ENCODE measurements around the gene OR8G1.
"Not testable (repeated sequence)": the region's sequence is repeated elsewhere in the genome, so short reads cannot be mapped to it uniquely, and the experiment has no call there.

The OR8G1 gene

DNA sequence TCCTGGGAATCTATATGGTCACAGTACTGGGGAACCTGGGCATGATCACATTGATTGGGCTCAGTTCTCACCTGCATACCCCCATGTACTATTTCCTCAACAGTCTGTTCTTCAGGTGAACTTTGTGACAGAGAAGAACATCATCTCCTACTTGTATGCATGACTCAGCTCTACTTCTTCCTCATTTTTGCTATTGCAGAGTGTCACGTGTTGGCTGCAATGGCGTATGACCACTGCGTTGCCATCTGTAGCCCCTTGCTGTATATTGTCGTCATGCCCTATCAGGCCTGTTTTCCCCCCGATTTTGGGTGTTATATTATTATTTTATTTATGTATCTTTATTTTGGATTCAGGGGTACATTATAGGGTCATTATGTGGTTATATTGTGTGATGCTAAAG is 2.4 kb upstream of the OR8G1 start:
- no peak for DNase-seq

DNA sequence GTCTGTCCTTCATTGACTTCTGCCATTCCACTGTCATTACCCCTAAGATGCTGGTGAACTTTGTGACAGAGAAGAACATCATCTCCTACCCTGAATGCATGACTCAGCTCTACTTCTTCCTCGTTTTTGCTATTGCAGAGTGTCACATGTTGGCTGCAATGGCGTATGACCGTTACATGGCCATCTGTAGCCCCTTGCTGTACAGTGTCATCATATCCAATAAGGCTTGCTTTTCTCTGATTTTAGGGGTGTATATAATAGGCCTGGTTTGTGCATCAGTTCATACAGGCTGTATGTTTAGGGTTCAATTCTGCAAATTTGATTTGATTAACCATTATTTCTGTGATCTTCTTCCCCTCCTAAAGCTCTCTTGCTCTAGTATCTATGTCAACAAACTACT is 9.0 kb downstream of the OR8G1 start:
- DNase-seq: not testable (repeated sequence)

DNA sequence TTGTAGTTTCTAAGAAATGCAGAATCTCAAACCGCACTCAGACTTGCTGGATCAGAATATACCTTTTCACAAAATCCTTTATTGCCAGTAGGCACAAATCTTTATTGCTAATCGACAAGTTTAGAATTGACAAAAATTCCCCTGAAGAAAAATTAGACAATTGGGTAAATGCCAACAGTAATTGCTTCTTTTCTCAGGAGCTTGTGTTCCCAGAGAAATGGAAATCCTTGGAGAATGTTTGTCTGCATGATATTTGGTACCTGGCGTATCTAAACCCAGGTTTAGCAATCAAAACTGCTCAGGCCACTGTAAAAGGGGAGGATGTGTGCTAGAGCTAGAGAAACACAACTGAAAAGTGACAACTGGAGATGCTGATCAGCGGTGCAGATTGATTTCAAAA is 15.2 kb downstream of the OR8G1 start, which contains the start of gene OR8G5:
OR8G5 (plus strand) TSS at position 301 of the 400 bp plus-strand sequence. CDS start 8,556 bp downstream, outside the sequence.
- no peak for DNase-seq

DNA sequence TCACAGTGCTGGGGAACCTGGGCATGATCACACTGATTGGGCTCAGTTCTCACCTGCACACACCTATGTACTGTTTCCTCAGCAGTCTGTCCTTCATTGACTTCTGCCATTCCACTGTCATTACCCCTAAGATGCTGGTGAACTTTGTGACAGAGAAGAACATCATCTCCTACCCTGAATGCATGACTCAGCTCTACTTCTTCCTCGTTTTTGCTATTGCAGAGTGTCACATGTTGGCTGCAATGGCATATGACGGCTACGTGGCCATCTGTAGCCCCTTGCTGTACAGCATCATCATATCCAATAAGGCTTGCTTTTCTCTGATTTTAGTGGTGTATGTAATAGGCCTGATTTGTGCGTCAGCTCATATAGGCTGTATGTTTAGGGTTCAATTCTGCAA is 24.1 kb downstream of the OR8G1 start:
- not testable (repeated sequence) for DNase-seq

DNA sequence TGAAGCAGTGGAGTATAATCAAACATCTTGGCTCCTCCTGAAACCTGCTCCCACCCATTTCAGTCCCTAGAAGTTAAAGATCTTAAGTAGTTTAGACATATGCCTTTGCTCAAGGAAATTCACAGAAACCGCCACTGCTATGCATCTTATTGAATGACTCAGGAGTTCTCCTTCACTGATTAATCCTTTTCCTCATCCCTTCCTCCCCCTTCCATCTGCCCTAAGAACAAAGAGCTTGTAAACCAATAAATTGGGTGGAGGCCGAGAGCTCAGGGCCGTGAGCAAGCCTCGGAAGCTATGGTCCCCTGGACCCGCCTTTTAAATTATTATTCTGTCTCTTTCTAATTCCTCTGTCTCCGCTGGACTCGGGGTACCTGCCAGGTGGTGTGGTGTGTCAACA is 30.0 kb downstream of the OR8G1 start:
- DNase-seq: not testable (repeated sequence)

DNA sequence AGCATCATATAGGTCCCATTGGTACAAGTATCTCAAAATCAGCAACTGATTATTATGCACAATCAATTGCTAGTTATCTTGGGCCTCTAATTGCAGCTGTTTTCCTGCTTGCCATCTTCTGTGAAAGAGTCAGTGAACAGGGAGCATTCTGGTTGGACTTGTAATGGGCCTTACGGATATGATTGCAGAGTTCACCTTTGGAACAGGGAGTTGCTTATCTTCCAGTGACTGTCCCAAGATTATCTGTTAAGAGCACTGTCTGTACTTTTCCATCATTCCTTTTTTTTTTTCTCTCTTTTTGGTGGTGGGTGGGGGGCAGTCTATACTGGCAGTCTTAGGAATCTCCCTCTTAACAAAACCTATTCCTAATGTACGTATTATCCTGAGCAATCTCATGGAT is 33.1 kb downstream of the OR8G1 start:
- DNase-seq: no peak

DNA sequence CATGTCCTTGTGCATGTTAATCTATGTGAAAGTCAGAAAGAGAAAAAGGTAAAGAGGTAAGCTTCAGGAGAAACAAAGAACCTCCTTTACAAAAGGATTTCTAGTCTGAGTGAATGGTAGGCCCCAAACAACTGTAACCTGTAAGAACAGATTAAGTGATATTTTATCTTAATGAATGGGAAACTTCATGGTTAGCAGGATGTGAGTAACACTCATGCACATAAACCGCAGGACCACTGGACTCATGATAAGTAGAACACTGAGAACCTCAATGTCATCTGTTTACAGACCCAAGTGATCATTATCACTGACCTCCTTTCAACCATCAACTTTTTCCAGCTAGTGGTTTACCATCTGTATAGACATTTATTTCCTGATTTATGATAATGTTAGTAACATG is 35.2 kb downstream of the OR8G1 start:
- DNase-seq: no peak

DNA sequence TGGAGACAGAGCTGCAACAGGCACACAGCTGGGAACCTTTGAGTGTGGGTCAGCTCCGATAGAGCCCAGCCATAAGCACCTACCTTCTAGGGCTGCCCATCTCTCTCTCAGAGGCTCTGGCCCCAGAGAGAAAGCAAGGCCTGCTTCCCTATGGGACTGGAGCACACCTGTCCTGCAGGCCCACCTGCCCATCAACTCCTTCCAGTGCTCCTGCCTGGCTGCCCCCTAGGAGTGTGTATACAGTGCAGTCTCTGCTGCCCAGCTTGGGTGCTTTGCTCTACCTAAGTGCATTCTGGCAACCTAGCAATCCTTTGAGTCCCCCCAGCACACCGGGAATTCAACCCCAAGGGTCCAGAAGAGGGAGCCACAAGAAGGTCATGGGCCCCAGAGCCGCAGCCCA is 36.3 kb downstream of the OR8G1 start:
- DNase-seq: no peak

DNA sequence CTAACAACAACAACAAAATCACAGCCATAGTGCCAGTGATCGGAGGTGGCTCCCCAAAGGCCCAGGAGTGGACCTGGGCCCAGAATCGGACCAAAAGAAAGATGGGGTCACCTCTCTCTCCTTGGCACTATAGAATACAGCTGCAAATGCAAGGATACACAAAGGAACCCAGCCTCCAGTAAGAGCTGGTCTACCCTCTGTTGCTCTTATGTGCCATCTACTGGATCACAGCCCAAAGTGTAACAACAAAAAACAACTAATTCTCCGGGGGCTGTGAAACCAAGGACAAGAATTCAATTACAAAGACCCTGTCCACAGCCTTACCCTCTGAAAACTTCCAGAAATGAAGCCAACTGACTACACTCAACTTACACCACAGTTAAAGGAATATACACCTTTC is 36.9 kb downstream of the OR8G1 start:
- no peak for DNase-seq

DNA sequence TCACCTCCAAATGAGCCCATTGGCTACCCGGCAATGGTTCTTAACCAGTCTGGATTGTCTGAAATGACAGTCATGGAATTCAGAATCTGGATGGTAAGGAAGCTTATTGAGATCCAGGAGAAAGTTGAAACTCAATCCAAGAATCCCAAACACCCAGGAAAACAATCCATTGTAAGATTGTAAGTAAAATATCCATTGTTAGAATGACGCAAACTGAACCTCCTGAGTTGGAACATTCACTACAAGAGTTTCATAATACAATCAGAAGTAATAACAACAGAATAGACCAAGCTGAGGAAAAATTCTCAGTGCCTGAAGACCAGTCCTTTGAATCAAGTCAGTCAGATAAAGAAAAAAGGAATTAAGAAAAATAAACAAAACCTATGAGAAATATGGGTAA is 37.4 kb downstream of the OR8G1 start:
- DNase-seq: no peak

DNA sequence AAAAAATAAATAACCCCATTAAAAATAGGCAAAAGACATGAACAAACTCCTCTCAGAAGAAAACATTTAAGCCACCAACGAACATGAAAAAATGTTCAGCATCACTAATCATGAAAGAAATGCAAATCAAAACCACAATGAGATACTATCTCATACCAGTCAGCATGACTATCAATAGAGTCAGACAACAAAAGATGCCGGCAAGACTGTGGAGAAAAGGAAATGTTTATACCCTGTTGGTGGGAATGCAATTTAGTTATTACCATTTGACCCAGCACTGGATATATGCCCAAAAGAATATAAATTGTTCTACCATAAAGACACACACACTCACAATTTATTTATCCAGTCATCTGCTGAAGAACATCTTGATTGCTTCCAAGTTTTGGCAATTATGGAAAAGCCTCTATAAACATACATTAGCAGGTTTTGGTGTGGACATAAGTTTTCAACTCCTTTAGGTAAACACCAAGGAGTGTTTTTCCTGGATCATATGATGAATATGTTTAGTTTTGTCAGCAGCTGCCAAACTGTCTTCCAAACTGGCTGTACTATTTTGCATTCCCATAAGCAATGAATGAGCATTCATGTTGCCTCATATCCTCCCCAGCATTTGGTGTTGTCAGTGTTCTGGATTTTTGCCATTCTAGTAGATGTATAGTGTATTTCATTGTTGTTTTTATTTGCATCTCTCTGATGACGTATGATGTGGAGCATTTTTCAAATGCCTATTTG is 44.9 kb downstream of the OR8G1 start:
- DNase-seq: no peak

DNA sequence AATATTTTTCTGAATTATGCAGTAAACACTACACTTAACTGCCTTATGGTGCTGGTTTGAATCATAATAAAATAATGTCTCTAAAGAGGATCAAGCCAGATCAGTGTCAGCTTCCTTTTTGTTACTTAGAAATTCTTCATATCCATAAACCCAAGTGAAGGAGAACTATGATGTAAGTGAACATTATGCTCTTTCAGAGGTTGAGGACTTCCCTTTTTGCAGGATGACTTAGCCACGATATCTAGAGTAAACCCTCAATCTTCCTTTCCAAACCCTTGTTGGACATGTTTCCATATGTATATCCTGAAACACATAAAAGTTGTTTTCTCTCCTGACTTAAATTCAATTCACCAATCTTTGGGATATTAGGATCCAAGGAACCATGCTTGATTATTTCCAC is 53.8 kb downstream of the OR8G1 start:
- no peak for DNase-seq

DNA sequence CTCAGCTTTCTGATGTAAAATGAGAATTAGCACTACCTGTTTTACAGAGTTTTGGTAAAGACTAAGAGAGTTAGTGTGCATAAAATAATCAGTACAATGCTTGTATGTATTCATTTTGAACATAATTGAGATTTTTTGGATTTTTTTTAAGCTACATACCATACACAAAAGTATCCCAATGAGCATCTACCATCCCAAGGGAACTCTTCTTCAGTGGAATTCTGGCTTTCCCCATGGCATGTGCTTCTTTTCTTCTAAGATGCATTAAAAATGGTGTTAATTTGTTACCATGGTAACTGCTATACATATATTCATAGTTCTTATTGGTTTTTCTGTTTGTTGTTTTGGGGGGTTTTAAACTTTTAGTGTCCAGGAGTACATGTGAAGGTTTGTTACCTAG is 55.1 kb downstream of the OR8G1 start:
- no peak for DNase-seq

DNA sequence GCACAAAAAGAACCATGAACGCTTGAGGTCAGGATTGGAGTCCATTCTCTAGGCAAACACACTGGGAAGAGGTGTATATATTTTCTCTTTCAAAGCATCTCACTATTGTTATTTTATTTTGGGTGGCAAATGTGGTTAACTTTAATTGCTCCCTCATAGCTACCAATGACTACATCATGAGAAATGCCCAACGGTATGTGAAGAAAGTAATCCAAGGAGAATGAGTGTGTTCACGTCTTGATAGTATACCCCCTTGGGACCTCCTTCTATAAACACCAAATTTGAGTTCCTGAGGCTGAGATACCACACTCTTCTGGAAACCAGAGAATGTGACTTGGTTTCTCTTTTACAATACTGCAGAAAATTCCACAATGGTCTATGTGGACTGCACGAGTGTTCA is 57.0 kb downstream of the OR8G1 start:
- no peak for DNase-seq

DNA sequence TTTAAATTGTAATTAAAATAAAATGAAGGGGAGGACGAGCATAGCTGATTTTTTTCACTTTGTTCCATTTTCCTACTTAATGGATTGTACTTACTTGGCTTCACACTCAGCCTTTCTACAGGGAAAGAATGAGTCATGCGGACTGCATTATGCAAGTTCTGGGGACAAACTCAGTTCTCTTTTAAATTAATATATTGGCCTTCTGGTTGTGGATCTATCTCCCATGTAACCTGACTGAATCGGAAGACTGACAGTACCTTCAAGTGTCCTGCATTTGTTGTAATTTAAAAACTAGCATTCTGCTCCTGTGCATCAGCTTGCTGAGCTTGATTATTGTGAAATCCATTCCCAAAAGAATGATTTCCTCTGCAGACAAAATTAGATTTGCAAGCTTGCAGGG is 60.7 kb downstream of the OR8G1 start:
- no peak for DNase-seq

DNA sequence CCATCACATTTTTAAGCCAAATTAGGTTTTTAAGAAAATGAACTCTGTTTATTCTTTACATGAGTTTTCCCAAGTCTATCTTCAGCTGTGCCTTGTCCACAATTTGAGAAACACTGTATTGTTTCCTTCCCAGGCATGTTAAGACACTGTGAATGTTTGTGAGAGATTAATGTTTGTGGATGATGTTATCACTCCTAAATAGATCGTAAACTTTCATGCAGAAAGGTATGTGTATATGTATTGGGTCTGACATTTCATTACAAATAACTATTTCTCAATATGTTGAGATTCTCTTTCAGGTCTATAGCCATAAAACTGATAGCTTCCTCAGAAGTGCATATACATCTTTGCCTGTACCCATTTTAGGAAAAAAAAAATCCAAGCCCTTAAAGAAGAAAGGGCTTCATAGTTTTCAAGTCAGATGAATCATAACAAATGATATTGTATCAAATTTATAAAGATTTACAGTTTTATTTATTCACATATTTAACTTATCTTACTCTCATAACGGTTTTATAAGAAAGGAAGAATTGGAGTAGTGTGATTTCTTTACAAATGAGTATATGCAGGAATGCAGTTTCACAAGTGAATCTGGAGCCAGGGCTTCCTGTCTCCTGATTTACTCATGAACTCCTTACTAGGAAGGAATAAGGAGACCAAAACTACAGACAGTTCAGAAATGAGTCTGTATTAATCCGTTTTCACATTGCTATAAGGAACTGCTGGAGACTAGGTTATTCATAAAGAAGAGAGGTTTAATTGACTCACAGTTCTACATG is 61.6 kb downstream of the OR8G1 start:
- DNase-seq: no peak

All from stimulated activated naive CD4-positive, alpha-beta T cell treated with Interleukin-2 at 50 U/mL for 16 hours (primary cell).